GM06990 (cell line): ENCODE measurements around the gene TCF4.

ENCODE experiments used
- DNase-seq: peaks from one replicate; pipeline ENCODE4 v3.0.0-alpha.2; 2011; ENCODE audit not compliant: insufficient read length; ENCODE audit errors: extremely low read depth
- H3K27me3 ChIP-seq: replicated peaks from 2 replicates; pipeline ENCODE4 v1.6.0; 2011; ENCODE audit warnings: low read length; ENCODE audit not compliant: control insufficient read depth, insufficient read depth
- H3K36me3 ChIP-seq: 2 replicates; pipeline ENCODE4 v1.5.1; 2011; ENCODE audit warnings: low read length; ENCODE audit not compliant: control insufficient read depth, insufficient read depth
- H3K4me3 ChIP-seq: replicated peaks from 2 replicates; pipeline ENCODE4 v1.5.1; 2011; ENCODE audit warnings: low read depth, mild to moderate bottlenecking, control low read depth, low read length
- CTCF ChIP-seq: IDR thresholded peaks from 2 replicates; pipeline ENCODE4 v1.5.1; 2011; ENCODE audit warnings: low read length, control low read depth, mild to moderate bottlenecking, inconsistent platforms; ENCODE audit not compliant: insufficient read depth, poor library complexity, severe bottlenecking

Gene TCF4

GRCh38 chr18:55491616-55492015 is 96.4 kb downstream of the TCF4 start:
- TF ChIP-seq CTCF, result no peak
- Histone ChIP-seq H3K4me3 (no peak overlapping the region), H3K27me3 (no peaks in the 10 kb centered on the region), H3K36me3 (no peaks in the 10 kb centered on the region)
- no peak for DNase-seq

GRCh38 chr18:55489034-55489986 is 98.7 kb downstream of the TCF4 start:
- H3K27me3 ChIP-seq, result no peaks in the 10 kb centered on the region
- DNase-seq, result no peak
- H3K36me3 ChIP-seq, result no peaks in the 10 kb centered on the region
- no peak overlapping the region for H3K4me3 ChIP-seq
- no peak for TF ChIP-seq CTCF

- no peak for DNase-seq
- H3K27me3 ChIP-seq, result no peaks in the 10 kb centered on the region
- H3K4me3 ChIP-seq, result no peak overlapping the region
- TF ChIP-seq CTCF, result no peak
- H3K36me3 ChIP-seq, result no peaks in the 10 kb centered on the region
Measured at GRCh38 chr18:55488473-55488872, 99.5 kb downstream of the TCF4 start.

GRCh38 chr18:55487997-55488396 is 100.0 kb downstream of the TCF4 start:
- no peak for DNase-seq
- TF ChIP-seq CTCF, result no peak
- no peak overlapping the region for H3K4me3 ChIP-seq
- no peaks in the 10 kb centered on the region for H3K36me3 ChIP-seq
- H3K27me3 ChIP-seq, result no peaks in the 10 kb centered on the region

GRCh38 chr18:55486936-55487335 is 101.1 kb downstream of the TCF4 start:
- TF ChIP-seq CTCF, result no peak
- no peak for DNase-seq
- Histone ChIP-seq H3K4me3 (no peak overlapping the region), H3K36me3 (no peaks in the 10 kb centered on the region), H3K27me3 (no peaks in the 10 kb centered on the region)
